Fibroblast of the aortic adventitia (primary cell): ENCODE measurements around the gene PIGBOS1. TPM values are rescaled to one million over a fixed set of nuclear protein-coding genes. Genes with fewer than 3 reads are reported as not detected.

Source experiments
- DNase-seq: peaks from one replicate; pipeline ENCODE4 v3.0.0-alpha.2; 2010; ENCODE audit warnings: low read depth
- H3K4me3 ChIP-seq: 2 replicates; pipeline ENCODE4 v1.5.1; 2011; ENCODE audit warnings: low read depth, mild to moderate bottlenecking, control low read depth, low read length, moderate library complexity
- CTCF ChIP-seq: IDR thresholded peaks from 2 replicates; pipeline ENCODE4 v1.5.1; 2011; ENCODE audit warnings: mild to moderate bottlenecking, low read length, control low read depth, inconsistent platforms; ENCODE audit not compliant: insufficient read depth
- total RNA-seq: library from RNA; depleted of rRNA; stranded (reverse); fragments of >200 nt; gene quantifications from 2 replicates; pipeline ENCODE4 v1.2.3, GENCODE V29; 2012; ENCODE audit warnings: low replicate concordance

The PIGBOS1 gene
- total RNA-seq, 1 donor: 10.9 TPM

GRCh38 chr15:55337160-55337559 is 18.2 kb upstream of the PIGBOS1 start:
- no peak for DNase-seq
- H3K4me3 ChIP-seq: no peak overlapping the region
- TF ChIP-seq CTCF: no peak

- TF ChIP-seq CTCF: no peak
- H3K4me3 ChIP-seq: no peak overlapping the region
- peak; percentile 27 for DNase-seq
Observed at GRCh38 chr15:55334997-55335396, 16.1 kb upstream of the PIGBOS1 start.

- H3K4me3 ChIP-seq: no peak overlapping the region
- no peak for DNase-seq
- no peak for TF ChIP-seq CTCF
Observed at GRCh38 chr15:55334371-55334770, 15.4 kb upstream of the PIGBOS1 start.

GRCh38 chr15:55327387-55327786 is 8.5 kb upstream of the PIGBOS1 start:
- TF ChIP-seq CTCF: no peak
- no peak for DNase-seq
- H3K4me3 ChIP-seq: no peak overlapping the region

- H3K4me3 ChIP-seq: no peak overlapping the region
- DNase-seq: no peak
- no peak for TF ChIP-seq CTCF
Observed at GRCh38 chr15:55322467-55322866, 3.5 kb upstream of the PIGBOS1 start.

GRCh38 chr15:55320963-55321362 is 2.0 kb upstream of the PIGBOS1 start:
- DNase-seq: no peak
- no peak for TF ChIP-seq CTCF

GRCh38 chr15:55320238-55320550 is 1.3 kb upstream of the PIGBOS1 start:
- DNase-seq: no peak
- H3K4me3 ChIP-seq: peak overlapping the region; percentile 91

More at GRCh38 chr15:55320963-55321362, 2.0 kb upstream of the PIGBOS1 start:
- no peak overlapping the region for H3K4me3 ChIP-seq

More at GRCh38 chr15:55320238-55320550, 1.3 kb upstream of the PIGBOS1 start:
- no peak for TF ChIP-seq CTCF
